NCI-H146 (cell line): ENCODE data around the gene CACHD1.
"Not testable (repeated sequence)": the region's sequence is repeated elsewhere in the genome, so short reads cannot be mapped to it uniquely, and the experiment has no call there.

Source experiments
- DNase-seq: peaks from one replicate; lab custom pipeline; 2025; lab: John Stamatoyannopoulos, UW

CACHD1 gene

DNA sequence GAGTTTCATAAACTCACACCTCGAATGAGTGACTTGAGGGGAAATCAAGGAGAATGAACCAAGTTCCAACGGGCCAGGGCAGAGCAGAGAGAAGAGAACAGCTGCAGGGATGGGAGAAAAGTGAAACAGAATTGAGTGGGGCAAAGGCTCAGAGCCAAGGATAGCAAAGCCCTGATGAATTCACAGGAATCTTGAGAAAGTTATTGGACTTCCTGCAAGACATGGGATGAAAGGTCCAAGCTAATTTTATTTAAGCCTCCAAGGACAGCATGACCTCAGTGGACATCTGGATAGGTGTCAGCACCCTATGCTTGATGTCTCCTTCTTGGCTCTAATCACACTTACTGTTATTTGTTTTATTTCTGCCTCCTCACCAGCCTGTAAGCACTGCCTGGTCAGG, 232.0 kb downstream of the CACHD1 start:
- no peak for DNase-seq

DNA sequence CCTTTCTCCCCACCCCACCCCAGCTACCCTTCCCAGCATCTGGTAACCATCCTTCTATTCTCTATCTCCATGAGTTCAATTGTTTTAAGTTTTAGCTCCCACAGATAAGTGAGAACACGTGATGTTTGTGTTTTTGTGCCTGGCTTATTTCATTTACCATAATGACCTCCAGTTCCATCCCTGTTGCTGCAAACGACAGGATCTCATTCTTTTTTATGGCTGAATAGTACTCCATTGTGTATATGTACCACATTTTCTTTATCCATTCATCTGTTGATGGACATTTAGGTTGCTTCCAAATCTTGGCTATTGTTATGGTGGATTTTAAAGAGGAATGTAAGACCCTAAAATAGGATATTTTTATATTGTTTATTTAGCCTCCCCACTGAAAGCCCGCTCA, 232.7 kb downstream of the CACHD1 start:
- not testable (repeated sequence) for DNase-seq

DNA sequence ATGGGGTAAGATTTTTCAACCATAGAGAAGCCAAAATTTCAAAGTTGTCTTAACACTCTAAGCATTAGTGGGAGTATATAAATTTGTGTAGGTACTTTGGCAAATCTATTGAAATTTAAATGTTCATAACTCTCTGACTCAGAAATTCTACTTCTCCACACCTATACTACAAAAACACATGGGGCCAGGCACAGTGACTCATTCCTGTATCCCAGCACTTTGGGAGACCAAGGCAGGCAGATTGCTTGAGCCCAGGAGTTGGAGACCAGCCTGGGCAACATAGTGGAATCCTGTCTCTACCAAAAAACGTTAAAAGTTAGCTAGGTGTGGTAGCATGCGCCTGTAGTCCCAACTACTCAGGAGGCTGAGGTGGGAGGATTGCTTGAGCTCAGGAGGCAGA, 233.7 kb downstream of the CACHD1 start:
- DNase-seq: no peak

DNA sequence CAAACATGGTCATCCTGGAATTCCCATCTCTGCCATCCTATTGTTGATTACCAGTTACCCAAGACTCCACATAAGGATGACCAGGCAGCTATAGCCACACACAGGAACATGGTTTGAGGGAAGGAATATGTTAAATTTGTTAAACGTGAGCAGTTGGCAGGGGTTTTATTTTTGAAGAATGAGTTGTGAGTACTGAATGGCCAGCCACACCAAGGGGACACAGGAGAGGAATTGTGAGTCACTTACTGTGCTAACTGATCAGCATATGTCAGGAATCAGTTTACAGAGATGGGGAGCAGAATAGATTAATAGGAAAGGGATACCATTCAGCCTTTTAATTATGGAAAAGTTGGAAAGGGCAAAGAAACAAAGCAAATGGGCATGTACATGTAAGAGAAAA, 235.7 kb downstream of the CACHD1 start:
- no peak for DNase-seq

DNA sequence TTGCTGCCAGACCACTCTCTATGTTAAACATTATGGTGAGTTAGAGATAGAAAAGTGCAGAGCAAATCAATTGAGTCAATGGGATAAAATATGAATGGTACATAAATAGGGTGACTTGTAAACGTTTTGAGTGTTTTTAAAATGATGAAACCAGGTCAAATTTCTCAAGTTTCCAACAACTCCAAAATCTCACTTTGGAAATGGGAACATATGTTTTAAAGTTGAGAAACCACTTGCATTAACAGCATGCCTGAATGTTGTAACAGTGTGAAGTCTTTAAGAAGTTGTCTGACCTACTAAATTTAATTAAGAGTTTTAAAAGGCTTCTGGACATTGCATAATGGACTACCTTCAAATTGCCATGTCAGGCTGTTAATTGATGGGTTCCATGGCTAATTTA, 241.3 kb downstream of the CACHD1 start:
- no peak for DNase-seq

DNA sequence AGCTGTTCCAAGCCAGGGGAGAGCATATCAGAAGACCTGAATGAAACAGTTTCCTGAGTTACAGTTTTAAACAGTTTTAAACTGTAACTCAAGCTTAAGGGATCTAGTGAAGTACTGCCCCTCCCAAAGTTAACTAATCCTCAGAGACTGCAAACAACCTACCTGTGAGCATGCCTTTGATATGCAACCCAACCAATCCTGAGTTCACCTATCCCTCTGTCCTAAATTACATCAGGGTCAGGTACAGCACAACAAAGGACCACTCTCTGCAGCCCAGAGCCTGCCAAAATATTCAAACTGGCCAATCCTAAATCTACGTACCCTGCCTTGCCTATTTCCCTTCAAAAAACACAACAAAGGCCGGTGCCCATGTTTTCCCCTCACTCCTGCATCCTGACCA, 242.1 kb downstream of the CACHD1 start:
- DNase-seq: no peak

DNA sequence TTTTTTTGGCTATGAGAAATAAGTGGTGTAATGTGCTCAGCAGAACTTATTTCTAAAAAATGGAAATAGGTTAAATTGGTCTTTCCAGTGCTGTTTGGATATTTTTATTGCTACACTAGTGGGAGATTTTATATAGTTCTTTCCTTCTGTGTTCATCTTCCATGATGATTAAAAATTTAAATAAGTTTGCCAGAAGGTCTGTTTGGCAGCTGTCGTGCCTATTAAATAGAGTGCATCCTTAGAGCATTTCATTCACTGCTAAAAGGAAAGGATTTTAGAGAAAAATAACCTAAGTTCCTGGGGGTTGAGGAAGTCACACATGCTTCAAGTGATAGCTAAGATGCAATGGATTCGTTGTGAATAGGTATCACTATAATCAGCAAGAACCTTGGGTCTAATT, 245.3 kb downstream of the CACHD1 start:
- no peak for DNase-seq

DNA sequence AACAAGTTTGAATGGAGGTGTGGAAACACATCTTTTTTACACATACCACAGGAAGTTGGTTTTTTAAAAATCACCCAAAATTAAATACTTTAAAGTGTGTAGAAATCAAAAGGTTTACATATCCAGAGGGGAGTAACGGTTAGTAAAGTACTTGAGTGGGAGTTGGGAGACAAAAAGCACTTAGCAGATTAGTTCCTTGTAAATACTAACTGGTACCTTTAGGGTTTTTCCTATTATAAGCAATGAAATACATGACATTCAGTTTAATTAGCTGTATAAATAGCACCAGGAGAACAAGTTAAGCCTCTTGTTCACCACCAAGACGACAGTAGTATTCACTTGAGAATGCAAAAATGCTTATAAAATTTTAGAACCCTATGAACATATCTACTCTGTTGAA, 251.2 kb downstream of the CACHD1 start:
- no peak for DNase-seq

DNA sequence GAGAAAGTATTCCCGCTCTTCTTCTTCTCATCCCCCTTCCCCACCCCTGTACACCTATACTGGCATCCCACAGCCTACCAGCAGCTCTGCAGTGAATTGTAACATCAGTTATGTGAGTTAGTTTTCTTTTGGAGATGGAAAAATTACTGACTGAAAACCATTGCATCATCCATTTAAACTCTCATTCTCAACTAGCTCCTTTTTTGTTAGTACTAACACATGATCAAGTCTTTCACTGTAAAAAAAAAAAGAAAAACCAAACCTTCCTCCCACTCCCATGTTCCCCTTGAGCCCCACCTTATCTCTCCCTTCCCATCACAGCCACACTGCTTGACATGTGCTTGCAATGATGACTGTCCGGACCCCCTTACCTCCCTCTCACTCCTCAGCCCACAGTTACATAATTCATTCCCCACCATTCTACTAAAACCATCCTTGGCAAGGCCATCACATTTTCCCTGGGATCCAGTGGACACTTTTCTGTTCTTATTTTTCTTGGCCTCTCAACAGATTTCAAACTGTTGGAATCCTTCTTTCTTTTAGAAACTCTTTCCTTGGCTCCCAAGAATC, 251.7 kb downstream of the CACHD1 start:
- DNase-seq: no peak

DNA sequence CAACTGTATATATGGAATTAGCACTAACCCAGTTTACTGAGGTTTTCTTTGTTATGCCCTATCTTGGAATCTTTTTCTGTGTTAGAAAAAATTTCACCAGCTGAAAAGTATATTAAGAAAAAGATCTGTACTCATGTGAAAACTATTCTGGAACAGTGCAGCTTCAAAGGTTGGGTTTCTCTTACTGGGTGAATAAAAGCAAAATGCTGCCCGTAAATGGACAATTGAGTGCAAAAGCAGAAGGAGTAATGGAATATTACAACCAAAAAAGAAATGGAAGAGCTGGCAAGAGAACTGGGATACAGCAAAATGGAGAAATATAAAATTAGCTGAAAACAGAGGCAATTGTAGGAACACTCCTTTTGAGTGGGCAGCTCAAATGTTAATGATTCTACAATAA, 257.9 kb downstream of the CACHD1 start:
- no peak for DNase-seq

DNA sequence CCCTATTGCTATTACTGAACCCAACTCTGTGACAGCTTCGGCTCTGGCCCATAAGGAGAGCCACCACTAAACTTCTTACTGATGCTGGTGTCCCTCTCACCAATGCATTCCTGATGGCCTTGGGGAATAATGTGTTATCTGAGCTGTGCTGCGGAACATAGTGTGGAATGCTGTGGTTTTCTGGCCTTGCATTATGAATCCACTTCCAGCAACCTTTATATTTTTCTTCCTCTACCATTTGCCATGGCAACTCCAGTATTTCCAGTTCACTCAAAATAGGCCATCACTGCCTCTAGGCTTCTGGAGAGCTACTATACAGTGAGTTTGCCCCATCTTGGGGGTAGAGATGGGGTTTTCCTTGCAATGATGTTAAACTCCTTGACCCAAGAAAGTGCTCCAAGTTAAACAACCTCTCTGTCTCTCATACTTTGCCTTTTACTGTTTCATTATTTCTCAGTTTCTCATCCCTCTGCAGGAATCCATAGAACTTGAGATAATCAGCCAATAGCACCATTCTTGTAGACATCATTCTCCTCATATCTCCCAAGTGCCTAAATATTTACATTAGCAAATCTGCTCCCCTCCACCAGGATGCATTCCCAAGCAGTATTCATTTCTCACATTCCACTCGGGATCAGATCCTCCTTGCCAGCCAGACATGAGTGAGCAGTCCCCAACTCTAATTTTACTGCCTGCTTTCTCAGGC, 263.8 kb downstream of the CACHD1 start:
- DNase-seq: no peak

DNA sequence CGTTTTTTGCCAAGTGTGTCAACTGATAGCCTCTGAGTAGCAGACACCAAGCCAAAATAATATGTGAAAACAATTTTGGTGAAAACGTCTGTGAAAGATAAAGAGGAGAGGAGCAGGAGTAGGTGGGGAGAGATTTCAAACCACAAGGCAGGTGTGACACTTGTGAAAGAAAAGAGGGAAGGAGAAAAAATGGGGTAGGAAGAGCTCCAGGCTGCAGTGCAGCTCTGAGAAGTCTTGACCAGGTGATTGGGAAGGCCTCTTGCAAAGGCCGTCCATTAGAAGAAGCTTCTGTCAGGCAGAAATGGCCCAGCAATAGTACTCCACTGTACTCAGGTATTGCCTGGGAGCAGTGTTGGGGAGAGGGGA, 264.3 kb downstream of the CACHD1 start:
- DNase-seq: no peak

DNA sequence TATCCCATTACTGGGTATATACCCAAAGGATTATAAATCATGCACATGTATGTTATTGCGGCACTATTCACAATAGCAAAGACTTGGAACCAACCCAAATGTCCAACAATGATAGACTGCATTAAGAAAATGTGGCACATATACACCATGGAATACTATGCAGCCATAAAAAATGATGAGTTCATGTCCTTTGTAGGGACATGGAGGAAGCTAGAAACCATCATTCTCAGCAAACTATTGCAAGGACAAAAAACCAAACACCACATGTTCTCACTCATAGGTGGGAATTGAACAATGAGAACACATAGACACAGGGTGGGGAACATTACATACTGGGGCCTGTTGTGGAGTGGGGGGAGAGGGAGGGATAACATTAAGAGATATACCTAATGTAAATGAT, 270.8 kb downstream of the CACHD1 start:
- not testable (repeated sequence) for DNase-seq
